ENCODE data around the gene LIPG.

- no peak for TF ChIP-seq CTCF (IDR thresholded peaks at IDR 0.05)
- no peak for TF ChIP-seq POLR2A (IDR thresholded peaks at IDR 0.05)
Observed at GRCh38 chr18:49573835-49574234, 12.0 kb downstream of the LIPG start.

Measured in esophagus squamous epithelium (tissue), 4 donors.